Endothelial cell (in vitro differentiated cells): ENCODE results near the gene SLAMF1. TPM values are rescaled to one million over a fixed set of nuclear protein-coding genes. Genes with fewer than 3 reads are reported as not detected.

Experiments used
- DNase-seq: peaks from one replicate; pipeline ENCODE4 v3.0.0; 2021; ENCODE audit warnings: low spot score
- H3K27ac Mint-ChIP-seq: one replicate; pipeline ENCODE4 v1.8.0; 2021; ENCODE audit warnings: mixed read lengths, inconsistent platforms; ENCODE audit not compliant: unreplicated experiment
- H3K27me3 Mint-ChIP-seq: one replicate; pipeline ENCODE4 v1.8.0; 2021; ENCODE audit warnings: mild to moderate bottlenecking, moderate library complexity, mixed read lengths, inconsistent platforms; ENCODE audit not compliant: unreplicated experiment
- H3K36me3 Mint-ChIP-seq: one replicate; pipeline ENCODE4 v1.8.0; 2021; ENCODE audit warnings: mild to moderate bottlenecking, low read depth, mixed read lengths, inconsistent platforms; ENCODE audit not compliant: unreplicated experiment
- H3K4me1 Mint-ChIP-seq: one replicate; pipeline ENCODE4 v1.8.0; 2021; ENCODE audit warnings: mild to moderate bottlenecking, mixed read lengths, inconsistent platforms; ENCODE audit not compliant: unreplicated experiment
- H3K4me3 Mint-ChIP-seq: one replicate; pipeline ENCODE4 v1.8.0; 2021; ENCODE audit warnings: mild to moderate bottlenecking, mixed read lengths, inconsistent platforms; ENCODE audit not compliant: unreplicated experiment
- H3K9me3 Mint-ChIP-seq: one replicate; pipeline ENCODE4 v1.8.0; 2021; ENCODE audit warnings: mixed read lengths, inconsistent platforms; ENCODE audit not compliant: unreplicated experiment
- total RNA-seq: library from RNA; stranded (reverse); fragmentation: NEBNext Ultra II Directional; extraction: Animal tissue kit (Norgen Biotek cat#: 25700); gene quantifications from one replicate; pipeline ENCODE4 v1.2.1, GENCODE V29; 2021; ENCODE audit not compliant: unreplicated experiment
- TF ChIP-seq, protein P1 (sequence below): fragments of 200-600 bp; sonication (generic); IDR thresholded peaks from one replicate; pipeline ENCODE4 v1.5.0; 2021; ENCODE audit warnings: antibody characterized with exemption; ENCODE audit not compliant: unreplicated experiment

Gene SLAMF1
- total RNA-seq, 1 donor from 2014 or later: not detected

DNA sequence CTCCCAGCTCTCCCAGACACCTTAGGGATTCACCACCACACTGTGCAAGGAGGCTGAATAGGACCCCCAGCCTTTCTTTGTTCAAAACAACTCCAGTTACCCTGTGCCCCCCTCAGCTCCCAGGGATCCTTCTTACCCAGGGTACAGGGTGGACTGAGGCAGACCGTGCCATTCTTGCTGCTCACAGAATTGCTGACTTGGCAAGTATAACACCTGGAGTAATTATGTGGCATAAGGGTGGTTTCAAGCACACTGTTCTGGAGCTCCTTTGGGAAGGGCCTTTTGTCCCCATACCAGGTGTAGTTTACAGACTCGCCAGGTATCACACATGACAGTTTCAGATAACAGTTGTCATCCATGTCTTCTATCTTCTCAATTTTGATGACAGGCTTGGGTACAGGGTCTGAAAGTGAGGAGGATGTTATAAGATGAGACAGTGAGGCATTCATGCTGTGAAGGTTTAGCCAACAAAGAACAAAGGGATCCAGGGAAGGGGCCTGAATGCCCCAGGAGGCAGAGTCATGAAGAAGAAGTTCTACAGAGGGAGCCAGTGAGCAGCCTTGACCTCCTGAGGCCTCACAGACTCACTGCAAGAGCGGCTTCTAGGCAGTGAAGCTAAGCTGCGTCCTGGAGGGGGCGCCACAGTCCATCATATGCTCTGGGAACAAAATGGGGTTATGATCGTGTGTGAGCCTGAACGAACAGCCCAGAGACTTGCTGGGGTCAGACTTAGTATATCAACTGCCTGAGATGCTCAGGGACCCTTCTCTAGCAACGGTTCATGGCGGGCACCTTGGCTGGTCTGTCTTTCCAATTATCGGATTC, 34.4 kb upstream of the SLAMF1 start:
- Mint-ChIP-seq H3K9me3 (no peaks in the 10 kb centered on the region), H3K4me3 (peak overlapping the region; percentile 37)
- DNase-seq: peak; percentile 93

DNA sequence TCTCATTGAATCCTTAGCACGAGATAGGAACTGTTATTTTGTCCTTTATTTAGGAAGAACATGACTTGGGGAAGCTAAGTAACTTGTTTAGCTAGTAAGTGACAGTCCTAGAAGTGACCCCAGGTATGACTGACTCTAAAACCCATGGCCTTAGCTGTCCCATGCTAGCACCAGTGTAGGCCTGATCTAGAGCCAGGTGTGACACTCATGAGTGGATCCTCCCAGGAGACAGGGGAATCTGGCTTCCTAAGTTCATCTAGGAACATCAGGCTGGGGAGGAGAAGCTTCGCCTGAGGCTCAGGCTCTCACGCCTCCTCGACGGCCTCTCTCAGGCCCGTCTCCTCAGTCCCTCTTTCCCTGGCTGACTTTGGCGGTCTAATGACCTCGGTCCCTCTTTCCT, 33.6 kb upstream of the SLAMF1 start:
- peaks cover 20% of the 10 kb centered on the region for H3K4me1 Mint-ChIP-seq
- H3K36me3 Mint-ChIP-seq: peaks cover 6% of the 10 kb centered on the region
- no peak for DNase-seq
- no peak overlapping the region for H3K27ac Mint-ChIP-seq
- H3K9me3 Mint-ChIP-seq: no peaks in the 10 kb centered on the region
- TF ChIP-seq, protein P1, sequence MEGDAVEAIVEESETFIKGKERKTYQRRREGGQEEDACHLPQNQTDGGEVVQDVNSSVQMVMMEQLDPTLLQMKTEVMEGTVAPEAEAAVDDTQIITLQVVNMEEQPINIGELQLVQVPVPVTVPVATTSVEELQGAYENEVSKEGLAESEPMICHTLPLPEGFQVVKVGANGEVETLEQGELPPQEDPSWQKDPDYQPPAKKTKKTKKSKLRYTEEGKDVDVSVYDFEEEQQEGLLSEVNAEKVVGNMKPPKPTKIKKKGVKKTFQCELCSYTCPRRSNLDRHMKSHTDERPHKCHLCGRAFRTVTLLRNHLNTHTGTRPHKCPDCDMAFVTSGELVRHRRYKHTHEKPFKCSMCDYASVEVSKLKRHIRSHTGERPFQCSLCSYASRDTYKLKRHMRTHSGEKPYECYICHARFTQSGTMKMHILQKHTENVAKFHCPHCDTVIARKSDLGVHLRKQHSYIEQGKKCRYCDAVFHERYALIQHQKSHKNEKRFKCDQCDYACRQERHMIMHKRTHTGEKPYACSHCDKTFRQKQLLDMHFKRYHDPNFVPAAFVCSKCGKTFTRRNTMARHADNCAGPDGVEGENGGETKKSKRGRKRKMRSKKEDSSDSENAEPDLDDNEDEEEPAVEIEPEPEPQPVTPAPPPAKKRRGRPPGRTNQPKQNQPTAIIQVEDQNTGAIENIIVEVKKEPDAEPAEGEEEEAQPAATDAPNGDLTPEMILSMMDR: no peak
- no peak overlapping the region for H3K4me3 Mint-ChIP-seq
- peaks cover 4% of the 10 kb centered on the region for H3K27me3 Mint-ChIP-seq

More for the DNA sequence above, 34.4 kb upstream of the SLAMF1 start:
- TF ChIP-seq, protein P1: peak; percentile 90
- H3K36me3 Mint-ChIP-seq: peaks cover 6% of the 10 kb centered on the region
- peaks cover 20% of the 10 kb centered on the region for H3K4me1 Mint-ChIP-seq
- no peak overlapping the region for H3K27ac Mint-ChIP-seq
- peaks cover 4% of the 10 kb centered on the region for H3K27me3 Mint-ChIP-seq

DNA sequence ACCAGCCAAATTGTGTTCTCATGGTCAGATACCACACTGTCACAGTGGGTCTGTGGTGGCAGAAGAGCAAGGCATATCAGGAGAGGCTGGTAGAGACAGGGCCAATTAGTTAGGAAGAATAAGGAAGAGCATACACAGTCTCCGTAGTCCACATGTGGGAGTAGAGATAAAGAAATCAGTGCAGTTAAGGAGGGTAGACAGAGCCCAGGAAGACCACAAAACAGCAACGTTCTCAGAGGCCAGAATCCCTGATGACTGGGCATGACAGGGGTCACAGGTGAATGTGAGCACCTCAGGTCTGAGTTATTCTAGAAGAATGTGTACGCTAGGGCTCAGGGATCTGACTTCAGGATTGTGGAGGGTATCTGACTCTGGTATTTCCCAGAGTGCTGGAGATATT, 33.0 kb upstream of the SLAMF1 start:
- Mint-ChIP-seq H3K27me3 (peaks cover 4% of the 10 kb centered on the region), H3K9me3 (no peaks in the 10 kb centered on the region), H3K4me3 (no peak overlapping the region), H3K36me3 (peaks cover 6% of the 10 kb centered on the region), H3K4me1 (peaks cover 20% of the 10 kb centered on the region), H3K27ac (no peak overlapping the region)
- TF ChIP-seq, protein P1: no peak
- DNase-seq: no peak

DNA sequence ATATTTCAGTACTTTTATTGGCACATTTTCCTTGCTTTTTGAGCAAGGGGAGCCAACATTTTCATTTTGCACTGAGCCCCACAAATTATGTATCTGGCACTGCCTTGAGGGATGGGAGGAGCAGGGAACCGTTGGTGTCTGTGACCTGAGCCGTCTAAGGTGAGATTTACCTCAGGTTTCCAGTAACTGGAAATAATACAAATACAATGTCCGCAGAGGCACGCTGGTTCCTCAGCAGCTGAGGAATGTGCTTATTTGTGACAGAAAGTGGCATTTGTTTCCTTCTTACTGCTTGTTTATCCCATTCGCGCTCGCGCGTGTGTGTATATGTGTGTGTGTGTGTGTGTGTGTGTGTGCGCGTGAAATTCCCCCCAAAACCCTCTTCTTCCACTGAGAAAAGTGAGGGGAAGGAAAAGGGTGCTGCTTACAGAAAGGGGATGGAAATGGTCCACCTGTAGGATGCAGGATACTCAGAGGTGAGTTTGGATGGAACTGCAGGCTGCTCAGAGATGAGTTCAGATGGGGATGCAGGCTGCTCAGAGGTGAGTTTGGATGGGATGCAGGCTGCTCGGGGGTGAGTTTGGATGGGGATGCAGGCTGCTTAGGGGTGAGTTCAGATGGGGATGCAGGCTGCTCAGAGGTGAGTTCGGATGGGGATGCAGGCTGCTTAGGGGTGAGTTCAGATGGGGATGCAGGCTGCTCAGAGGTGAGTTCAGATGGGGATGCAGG, 30.2 kb upstream of the SLAMF1 start:
- Mint-ChIP-seq H3K27me3 (peaks cover 4% of the 10 kb centered on the region), H3K4me1 (peaks cover 19% of the 10 kb centered on the region), H3K27ac (no peak overlapping the region), H3K9me3 (no peaks in the 10 kb centered on the region), H3K36me3 (peaks cover 6% of the 10 kb centered on the region), H3K4me3 (no peak overlapping the region)
- DNase-seq: no peak
- TF ChIP-seq, protein P1: no peak
